Measurements from ENCODE around the gene PRDM5. TPM values are rescaled to one million over a fixed set of nuclear protein-coding genes. Genes with fewer than 3 reads are reported as not detected.
A peak's percentile ranks its signal among the peaks of the same experiment; 100 is the strongest.

The PRDM5 gene
- total RNA-seq, 1 experiment from 2014 or later = 11.4 TPM

- DNase-seq (ENCODE audit: low read depth) = no peak
Observed at GRCh38 chr4:120821029-120821428, 101.5 kb downstream of the PRDM5 start.

GRCh38 chr4:120819805-120820437 lies 102.6 kb downstream of the PRDM5 start:
- DNase-seq (ENCODE audit: low read depth) = no peak

GRCh38 chr4:120816296-120816965 lies 106.1 kb downstream of the PRDM5 start:
- no peak for DNase-seq (ENCODE audit: low read depth)

GRCh38 chr4:120815361-120815760 lies 107.2 kb downstream of the PRDM5 start:
- DNase-seq (ENCODE audit: low read depth) = no peak

GRCh38 chr4:120814886-120815285 lies 107.6 kb downstream of the PRDM5 start:
- DNase-seq (ENCODE audit: low read depth) = no peak

GRCh38 chr4:120812216-120812615 lies 110.3 kb downstream of the PRDM5 start:
- no peak for DNase-seq (ENCODE audit: low read depth)

- DNase-seq (ENCODE audit: low read depth) = no peak
Observed at GRCh38 chr4:120809518-120809917, 113.0 kb downstream of the PRDM5 start.

GRCh38 chr4:120808475-120809141 lies 113.9 kb downstream of the PRDM5 start:
- no peak for DNase-seq (ENCODE audit: low read depth)

- peak; percentile 21 for DNase-seq (ENCODE audit: low read depth)
Observed at GRCh38 chr4:120801137-120801758, 121.3 kb downstream of the PRDM5 start.

- DNase-seq (ENCODE audit: low read depth) = no peak
Observed at GRCh38 chr4:120798570-120798969, 124.0 kb downstream of the PRDM5 start.

GRCh38 chr4:120796271-120796670 lies 126.3 kb downstream of the PRDM5 start:
- no peak for DNase-seq (ENCODE audit: low read depth)

- DNase-seq (ENCODE audit: low read depth) = no peak
Observed at GRCh38 chr4:120785202-120785601, 137.3 kb downstream of the PRDM5 start.

- DNase-seq (ENCODE audit: low read depth) = no peak
Observed at GRCh38 chr4:120777459-120777858, 145.1 kb downstream of the PRDM5 start.

GRCh38 chr4:120775431-120775830 lies 147.1 kb downstream of the PRDM5 start:
- DNase-seq (ENCODE audit: low read depth) = no peak

- no peak for DNase-seq (ENCODE audit: low read depth)
Observed at GRCh38 chr4:120773641-120774040, 148.9 kb downstream of the PRDM5 start.

GRCh38 chr4:120771907-120772306 lies 150.6 kb downstream of the PRDM5 start:
- no peak for DNase-seq (ENCODE audit: low read depth)

- no peak for DNase-seq (ENCODE audit: low read depth)
Observed at GRCh38 chr4:120770897-120771296, 151.6 kb downstream of the PRDM5 start.

- peak; percentile 52 for DNase-seq (ENCODE audit: low read depth)
Observed at GRCh38 chr4:120769227-120769626, 153.3 kb downstream of the PRDM5 start.

GRCh38 chr4:120765260-120765680 lies 157.3 kb downstream of the PRDM5 start:
- no peak for DNase-seq (ENCODE audit: low read depth)

- no peak for DNase-seq (ENCODE audit: low read depth)
Observed at GRCh38 chr4:120763650-120764049, 158.9 kb downstream of the PRDM5 start.

GRCh38 chr4:120761070-120761469 lies 161.5 kb downstream of the PRDM5 start:
- DNase-seq (ENCODE audit: low read depth) = no peak

GRCh38 chr4:120760047-120760446 lies 162.5 kb downstream of the PRDM5 start:
- no peak for DNase-seq (ENCODE audit: low read depth)

- no peak for DNase-seq (ENCODE audit: low read depth)
Observed at GRCh38 chr4:120755864-120756263, 166.7 kb downstream of the PRDM5 start.
